Measurements from ENCODE around the gene HSPA12B.

DNA sequence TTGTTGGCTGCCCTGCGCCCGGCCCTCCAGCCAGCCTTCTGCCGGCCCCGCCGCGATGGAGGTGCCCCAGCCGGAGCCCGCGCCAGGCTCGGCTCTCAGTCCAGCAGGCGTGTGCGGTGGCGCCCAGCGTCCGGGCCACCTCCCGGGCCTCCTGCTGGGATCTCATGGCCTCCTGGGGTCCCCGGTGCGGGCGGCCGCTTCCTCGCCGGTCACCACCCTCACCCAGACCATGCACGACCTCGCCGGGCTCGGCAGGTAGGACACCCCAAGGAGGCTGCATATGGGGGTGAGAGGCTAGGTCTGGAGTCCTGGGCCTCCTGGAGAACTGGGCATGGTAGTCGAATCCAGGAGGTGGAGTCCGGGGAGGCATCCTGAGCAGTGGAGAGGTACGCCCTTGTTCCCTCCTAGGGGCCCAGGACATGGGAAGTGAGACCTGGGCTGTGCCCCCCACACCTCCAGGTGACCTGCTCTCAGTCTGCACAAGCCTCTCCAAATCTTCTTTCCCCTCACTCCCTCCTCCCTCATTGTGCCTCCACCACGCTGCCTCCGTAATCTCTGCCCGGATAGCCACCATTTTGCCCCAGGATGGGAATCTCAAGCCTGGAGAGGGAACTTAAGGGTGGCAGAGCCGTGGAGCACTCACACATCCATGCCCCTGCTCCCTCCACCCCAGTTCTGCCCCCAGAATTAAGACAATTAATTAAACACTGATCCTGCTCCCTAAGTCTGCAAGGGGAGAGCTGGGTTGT lies 64.2 kb downstream of the HSPA12B start:
- TF ChIP-seq, protein P1, sequence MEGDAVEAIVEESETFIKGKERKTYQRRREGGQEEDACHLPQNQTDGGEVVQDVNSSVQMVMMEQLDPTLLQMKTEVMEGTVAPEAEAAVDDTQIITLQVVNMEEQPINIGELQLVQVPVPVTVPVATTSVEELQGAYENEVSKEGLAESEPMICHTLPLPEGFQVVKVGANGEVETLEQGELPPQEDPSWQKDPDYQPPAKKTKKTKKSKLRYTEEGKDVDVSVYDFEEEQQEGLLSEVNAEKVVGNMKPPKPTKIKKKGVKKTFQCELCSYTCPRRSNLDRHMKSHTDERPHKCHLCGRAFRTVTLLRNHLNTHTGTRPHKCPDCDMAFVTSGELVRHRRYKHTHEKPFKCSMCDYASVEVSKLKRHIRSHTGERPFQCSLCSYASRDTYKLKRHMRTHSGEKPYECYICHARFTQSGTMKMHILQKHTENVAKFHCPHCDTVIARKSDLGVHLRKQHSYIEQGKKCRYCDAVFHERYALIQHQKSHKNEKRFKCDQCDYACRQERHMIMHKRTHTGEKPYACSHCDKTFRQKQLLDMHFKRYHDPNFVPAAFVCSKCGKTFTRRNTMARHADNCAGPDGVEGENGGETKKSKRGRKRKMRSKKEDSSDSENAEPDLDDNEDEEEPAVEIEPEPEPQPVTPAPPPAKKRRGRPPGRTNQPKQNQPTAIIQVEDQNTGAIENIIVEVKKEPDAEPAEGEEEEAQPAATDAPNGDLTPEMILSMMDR (conservative IDR thresholded peaks at IDR 0.05) = no peak
- TF ChIP-seq ZFX (IDR thresholded peaks at IDR 0.05) = peak; percentile 36; the same call in 1 of the 2 replicates
